Suprapubic skin (tissue), 4 donors: ENCODE data around the gene HAGH. TPM values are rescaled to one million over a fixed set of nuclear protein-coding genes. Genes with fewer than 3 reads are reported as not detected.

Experiments
- DNase-seq, 2 donors: peaks; one replicate each; pipeline ENCODE4 v3.0.0-alpha.2; 2019; ENCODE audit warnings: low spot score in 2 of 2
- H3K27ac ChIP-seq: fragments of 200-600 bp; sonication (generic); one replicate; pipeline ENCODE4 v1.5.1; 2019
- H3K27me3 ChIP-seq: fragments of 200-600 bp; sonication (generic); one replicate; pipeline ENCODE4 v1.5.1; 2019
- H3K36me3 ChIP-seq: fragments of 200-600 bp; sonication (generic); one replicate; pipeline ENCODE4 v1.5.1; 2019
- H3K4me1 ChIP-seq: fragments of 200-600 bp; sonication (generic); one replicate; pipeline ENCODE4 v1.5.1; 2019
- H3K4me3 ChIP-seq: fragments of 200-600 bp; sonication (generic); one replicate; pipeline ENCODE4 v1.5.1; 2019; ENCODE audit warnings: mild to moderate bottlenecking
- H3K9me3 ChIP-seq: fragments of 200-600 bp; sonication (generic); one replicate; pipeline ENCODE4 v1.5.1; 2019
- EP300 ChIP-seq: sonication (generic); formaldehyde crosslinking; IDR thresholded peaks from one replicate; pipeline ENCODE4 v1.6.1; 2017; ENCODE audit warnings: antibody characterized with exemption
- POLR2A ChIP-seq, 2 donors: fragments of 450-650 bp; IDR thresholded peaks; one replicate each; pipeline ENCODE4 v1.6.1; 2017; ENCODE audit warnings: antibody characterized with exemption in 2 of 2, mild to moderate bottlenecking in 2 of 2, moderate library complexity in 2 of 2
- POLR2AphosphoS5 ChIP-seq, 3 donors: sonication (generic); formaldehyde crosslinking; IDR thresholded peaks; one replicate each; pipeline ENCODE4 v1.6.1; 2017; ENCODE audit warnings: antibody characterized with exemption in 3 of 3
- WGBS: methylation state at CpG from one replicate; pipeline ENCODE4 v1.1.5; 2018; 5-methylcytosine and 5-hydroxymethylcytosine counted together
- total RNA-seq, 4 donors: library from RNA; depleted of rRNA; stranded (reverse); fragments of >200 nt; gene quantifications; one replicate each; pipeline ENCODE4 v1.1.0, GENCODE V29; 2016
- TF ChIP-seq, protein P1 (sequence below), 2 donors: fragments of 200-600 bp in 1 of 2; fragments of 450-650 bp in 1 of 2; sonication (generic) in 1 of 2; IDR thresholded peaks; one replicate each; pipeline ENCODE4 v1.5.1; 2016 to 2019; ENCODE audit warnings: antibody characterized with exemption in 2 of 2, mild to moderate bottlenecking in 1 of 2, moderate library complexity in 1 of 2

HAGH gene
- total RNA-seq, 4 donors from 2014 or later, result 49.8 to 66.6 (median 51.9) TPM

GRCh38 chr16:1766701-1767100, 59.9 kb downstream of the HAGH start:
- Histone ChIP-seq H3K36me3 (peaks cover 68% of the 10 kb centered on the region), H3K9me3 (no peaks in the 10 kb centered on the region), H3K27me3 (no peaks in the 10 kb centered on the region), H3K4me1 (peaks cover 32% of the 10 kb centered on the region), H3K4me3 (no peak overlapping the region), H3K27ac (no peak overlapping the region)
- no peak for DNase-seq
- WGBS, result 60% methylated on average over 5 of the region's 18 CpGs
- TF ChIP-seq, protein P1, sequence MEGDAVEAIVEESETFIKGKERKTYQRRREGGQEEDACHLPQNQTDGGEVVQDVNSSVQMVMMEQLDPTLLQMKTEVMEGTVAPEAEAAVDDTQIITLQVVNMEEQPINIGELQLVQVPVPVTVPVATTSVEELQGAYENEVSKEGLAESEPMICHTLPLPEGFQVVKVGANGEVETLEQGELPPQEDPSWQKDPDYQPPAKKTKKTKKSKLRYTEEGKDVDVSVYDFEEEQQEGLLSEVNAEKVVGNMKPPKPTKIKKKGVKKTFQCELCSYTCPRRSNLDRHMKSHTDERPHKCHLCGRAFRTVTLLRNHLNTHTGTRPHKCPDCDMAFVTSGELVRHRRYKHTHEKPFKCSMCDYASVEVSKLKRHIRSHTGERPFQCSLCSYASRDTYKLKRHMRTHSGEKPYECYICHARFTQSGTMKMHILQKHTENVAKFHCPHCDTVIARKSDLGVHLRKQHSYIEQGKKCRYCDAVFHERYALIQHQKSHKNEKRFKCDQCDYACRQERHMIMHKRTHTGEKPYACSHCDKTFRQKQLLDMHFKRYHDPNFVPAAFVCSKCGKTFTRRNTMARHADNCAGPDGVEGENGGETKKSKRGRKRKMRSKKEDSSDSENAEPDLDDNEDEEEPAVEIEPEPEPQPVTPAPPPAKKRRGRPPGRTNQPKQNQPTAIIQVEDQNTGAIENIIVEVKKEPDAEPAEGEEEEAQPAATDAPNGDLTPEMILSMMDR (IDR thresholded peaks at IDR 0.05), result no peak
- no peak for TF ChIP-seq POLR2AphosphoS5 (IDR thresholded peaks at IDR 0.05)
- TF ChIP-seq POLR2A (IDR thresholded peaks at IDR 0.05), result no peak

GRCh38 chr16:1766231-1766630, 60.4 kb downstream of the HAGH start:
- Histone ChIP-seq H3K9me3 (no peaks in the 10 kb centered on the region), H3K36me3 (peaks cover 72% of the 10 kb centered on the region), H3K27ac (no peak overlapping the region), H3K4me3 (no peak overlapping the region), H3K27me3 (no peaks in the 10 kb centered on the region), H3K4me1 (peaks cover 28% of the 10 kb centered on the region)
- no peak for DNase-seq
- TF ChIP-seq POLR2AphosphoS5 (IDR thresholded peaks at IDR 0.05), result no peak
- no peak for TF ChIP-seq POLR2A (IDR thresholded peaks at IDR 0.05)
- WGBS, result 88% methylated on average over 14 of the region's 19 CpGs

DNA sequence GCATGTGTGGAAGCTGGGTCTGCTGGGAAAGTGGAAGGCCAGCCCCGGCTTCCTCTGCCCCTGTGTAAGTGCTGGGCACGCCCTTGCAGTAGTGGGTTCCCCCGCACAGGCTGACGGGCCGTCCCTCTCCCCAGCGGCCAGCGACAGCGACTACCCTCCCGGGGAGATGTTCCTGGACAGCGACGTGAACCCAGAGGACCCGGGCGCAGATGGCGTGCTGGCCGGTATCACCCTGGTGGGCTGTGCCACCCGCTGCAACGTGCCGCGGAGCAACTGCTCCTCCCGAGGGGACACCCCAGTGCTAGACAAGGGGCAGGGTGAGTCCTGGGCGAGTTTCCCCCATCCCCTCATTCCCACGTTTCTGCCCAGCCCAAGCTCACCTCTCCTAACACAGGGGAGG, 60.8 kb downstream of the HAGH start:
- H3K4me3 ChIP-seq, result no peak overlapping the region
- peaks cover 76% of the 10 kb centered on the region for H3K36me3 ChIP-seq
- H3K27ac ChIP-seq, result no peak overlapping the region
- TF ChIP-seq POLR2A (IDR thresholded peaks at IDR 0.05), result no peak
- TF ChIP-seq, protein P1 (IDR thresholded peaks at IDR 0.05), result no peak
- no peak for TF ChIP-seq EP300
- no peak for TF ChIP-seq POLR2AphosphoS5 (IDR thresholded peaks at IDR 0.05)
- H3K27me3 ChIP-seq, result no peaks in the 10 kb centered on the region
- WGBS, result no CpG with 5 or more reads among the region's 22 CpGs
- DNase-seq, result no peak
- peaks cover 26% of the 10 kb centered on the region for H3K4me1 ChIP-seq
- no peaks in the 10 kb centered on the region for H3K9me3 ChIP-seq

GRCh38 chr16:1764971-1765370, 61.7 kb downstream of the HAGH start:
- Histone ChIP-seq H3K27ac (no peak overlapping the region), H3K9me3 (no peaks in the 10 kb centered on the region), H3K27me3 (no peaks in the 10 kb centered on the region), H3K36me3 (peaks cover 84% of the 10 kb centered on the region), H3K4me1 (peaks cover 17% of the 10 kb centered on the region), H3K4me3 (no peak overlapping the region)
- WGBS, result 73% methylated on average over 15 of the region's 21 CpGs
- TF ChIP-seq POLR2AphosphoS5 (IDR thresholded peaks at IDR 0.05) (no peak), EP300 (no peak), POLR2A (IDR thresholded peaks at IDR 0.05) (no peak)
- TF ChIP-seq, protein P1 (IDR thresholded peaks at IDR 0.05), result no peak
- DNase-seq, result no peak

DNA sequence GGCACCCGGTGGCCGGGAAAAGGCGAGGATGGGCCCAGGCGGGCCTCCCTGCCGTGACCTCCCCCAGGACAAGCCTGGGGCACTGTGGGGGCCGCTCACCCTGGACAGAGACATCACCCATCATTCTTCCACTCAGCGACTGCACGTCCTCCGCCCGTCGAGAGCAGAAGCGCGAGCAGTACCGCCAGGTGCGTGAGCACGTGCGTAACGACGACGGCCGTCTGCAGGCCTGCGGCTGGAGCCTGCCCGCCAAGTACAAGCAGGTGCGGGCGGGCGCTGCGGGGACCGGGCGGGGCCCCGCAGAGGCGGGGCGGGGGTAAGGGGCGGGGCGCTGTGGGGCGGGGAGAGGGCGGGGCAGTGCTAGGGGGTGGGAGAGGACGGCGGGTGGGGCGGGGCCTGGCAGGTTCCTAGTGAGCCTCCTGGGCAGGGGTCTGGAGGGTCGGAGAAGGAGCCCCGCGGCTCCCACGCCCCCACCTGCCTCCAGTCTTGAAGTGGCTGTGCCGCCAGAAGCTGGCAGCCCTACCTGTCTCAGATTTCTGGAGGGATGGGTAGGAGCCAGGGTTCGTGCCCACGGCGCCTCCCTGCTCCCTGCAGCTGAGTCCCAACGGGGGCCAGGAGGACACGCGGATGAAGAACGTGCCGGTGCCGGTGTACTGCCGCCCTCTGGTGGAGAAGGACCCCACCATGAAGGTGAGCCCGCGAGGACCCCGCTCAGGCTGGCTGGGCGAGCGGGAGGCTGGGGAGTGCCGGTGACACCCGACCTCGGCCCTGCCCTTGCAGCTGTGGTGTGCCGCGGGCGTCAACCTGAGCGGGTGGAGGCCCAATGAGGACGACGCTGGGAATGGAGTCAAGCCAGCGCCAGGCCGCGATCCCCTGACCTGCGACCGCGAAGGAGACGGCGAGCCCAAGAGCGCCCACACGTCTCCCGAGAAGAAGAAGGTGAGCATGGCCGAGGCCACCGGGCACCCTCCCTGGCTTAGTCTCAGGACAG, 62.8 kb downstream of the HAGH start:
- TF ChIP-seq, protein P1 (IDR thresholded peaks at IDR 0.05), result peak in 1 of 2 donors; percentile 27
- no peak for TF ChIP-seq POLR2AphosphoS5 (IDR thresholded peaks at IDR 0.05)
- Histone ChIP-seq H3K36me3 (peaks cover 96% of the 10 kb centered on the region), H3K4me3 (no peak overlapping the region), H3K9me3 (no peaks in the 10 kb centered on the region), H3K4me1 (peaks cover 8% of the 10 kb centered on the region), H3K27me3 (no peaks in the 10 kb centered on the region), H3K27ac (no peak overlapping the region)
- 55% methylated on average over 15 of the region's 81 CpGs for WGBS
- DNase-seq, result no peak
